GM12873 (cell line): ENCODE data around the gene RNF217.

Experiments
- CTCF ChIP-seq: IDR thresholded peaks from 2 replicates; pipeline ENCODE4 v1.5.1; 2012; ENCODE audit warnings: low read depth, mild to moderate bottlenecking, moderate library complexity, low read length, control low read depth; ENCODE audit not compliant: insufficient read depth; ENCODE audit errors: missing control alignments

The RNF217 gene

GRCh38 chr6:124963831-124964763 is 1.9 kb downstream of the RNF217 start:
- TF ChIP-seq CTCF, result no peak

- TF ChIP-seq CTCF, result no peak
Measured at GRCh38 chr6:124964764-124965105, 2.5 kb downstream of the RNF217 start.

- no peak for TF ChIP-seq CTCF
Measured at GRCh38 chr6:124967444-124967843, 5.2 kb downstream of the RNF217 start.

GRCh38 chr6:124968401-124968800 is 6.2 kb downstream of the RNF217 start:
- TF ChIP-seq CTCF, result no peak

- no peak for TF ChIP-seq CTCF
Measured at GRCh38 chr6:124970243-124970642, 8.0 kb downstream of the RNF217 start.

GRCh38 chr6:124970763-124971162 is 8.5 kb downstream of the RNF217 start:
- no peak for TF ChIP-seq CTCF

- TF ChIP-seq CTCF, result no peak
Measured at GRCh38 chr6:124973780-124974179, 11.5 kb downstream of the RNF217 start.
